Mesenteric fat pad (tissue), 1 donor: ENCODE measurements around the gene NANOS2. TPM values are rescaled to one million over a fixed set of nuclear protein-coding genes. Genes with fewer than 3 reads are reported as not detected.
"Not testable (repeated sequence)": the region's sequence is repeated elsewhere in the genome, so short reads cannot be mapped to it uniquely, and the experiment has no call there.

Experiments used
- DNase-seq: peaks from one replicate; pipeline ENCODE4 v3.0.0-alpha.2; 2020; ENCODE audit warnings: low spot score
- total RNA-seq: library from RNA; stranded (reverse); fragmentation: NEBNext Ultra II Directional; extraction: Animal tissue kit (Norgen Biotek cat#: 25700); gene quantifications from one replicate; pipeline ENCODE4 v1.2.1, GENCODE V29; 2021
- donor health status: DM: yes; HTN: yes; CAD: no.

The NANOS2 gene
- total RNA-seq, 1 donor from 2014 or later: not detected

DNA sequence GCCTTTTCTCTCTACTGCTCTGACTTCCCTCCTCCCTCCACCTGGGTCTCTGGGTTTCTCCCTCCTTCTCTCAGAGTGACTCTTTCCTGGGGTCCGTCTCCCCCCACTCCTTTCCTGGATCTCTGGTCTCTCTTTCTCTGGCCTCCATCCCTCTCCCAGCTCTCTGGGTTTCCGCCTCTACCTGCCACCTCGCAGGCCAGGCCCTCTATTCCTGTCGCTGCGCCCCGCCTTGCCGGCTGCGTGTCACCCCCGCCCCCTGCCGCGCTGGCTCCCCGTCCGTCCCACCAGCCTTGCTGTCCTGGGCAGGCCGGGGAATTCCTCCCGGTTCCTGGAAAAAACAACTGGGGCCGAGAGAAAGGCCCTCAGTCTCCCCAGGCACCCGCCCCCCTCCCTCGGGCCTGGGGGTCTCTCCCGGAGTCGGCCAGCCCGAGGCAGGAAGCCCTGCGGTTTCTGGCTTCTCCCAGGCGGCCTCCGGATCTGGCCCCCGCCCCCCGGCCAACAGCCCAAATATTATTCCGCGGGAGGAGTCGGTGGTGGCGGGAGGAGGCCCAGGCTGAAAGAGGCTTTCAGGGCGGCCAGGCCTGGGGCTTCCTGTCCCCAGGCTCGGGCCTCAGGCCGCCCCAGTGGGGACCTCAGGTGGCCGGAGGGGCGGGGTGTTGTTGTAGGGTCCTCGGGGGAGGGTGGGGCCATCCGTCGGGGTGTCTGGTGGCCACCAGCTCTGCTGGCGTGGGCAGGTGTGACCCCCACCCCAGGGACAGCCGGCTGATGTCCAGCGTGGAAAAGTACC is 38.0 kb downstream of the NANOS2 start:
- DNase-seq: no peak

DNA sequence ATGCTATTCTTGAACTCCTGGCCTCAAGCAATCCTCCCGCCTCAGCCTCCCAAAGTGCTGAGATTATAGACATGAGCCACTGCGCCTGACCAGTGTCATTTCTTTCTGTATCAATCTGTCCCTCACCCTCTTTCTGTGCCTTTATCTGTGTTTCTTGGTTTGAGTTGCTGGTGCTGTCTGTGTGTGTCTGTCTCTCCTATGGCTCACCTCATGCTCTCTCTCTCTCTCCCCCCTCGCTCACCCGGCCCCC is 38.5 kb downstream of the NANOS2 start:
- no peak for DNase-seq

DNA sequence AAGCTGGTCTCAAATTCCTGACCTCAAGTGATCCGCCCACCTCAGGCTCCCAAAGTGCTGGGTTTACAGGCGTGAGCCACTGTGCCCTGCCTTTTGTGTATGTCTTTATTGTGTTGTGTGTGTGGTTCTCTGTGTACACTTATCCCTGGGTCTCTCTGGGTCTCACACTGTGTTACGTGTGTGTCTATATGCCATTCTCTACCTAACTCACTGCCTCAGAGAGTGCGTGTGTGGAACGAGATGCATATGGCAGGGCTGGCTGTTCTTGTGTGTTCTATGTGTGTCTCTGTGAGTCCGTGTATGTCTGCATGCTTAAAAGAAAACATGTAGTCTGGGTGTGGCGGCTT is 40.0 kb downstream of the NANOS2 start:
- no peak for DNase-seq

DNA sequence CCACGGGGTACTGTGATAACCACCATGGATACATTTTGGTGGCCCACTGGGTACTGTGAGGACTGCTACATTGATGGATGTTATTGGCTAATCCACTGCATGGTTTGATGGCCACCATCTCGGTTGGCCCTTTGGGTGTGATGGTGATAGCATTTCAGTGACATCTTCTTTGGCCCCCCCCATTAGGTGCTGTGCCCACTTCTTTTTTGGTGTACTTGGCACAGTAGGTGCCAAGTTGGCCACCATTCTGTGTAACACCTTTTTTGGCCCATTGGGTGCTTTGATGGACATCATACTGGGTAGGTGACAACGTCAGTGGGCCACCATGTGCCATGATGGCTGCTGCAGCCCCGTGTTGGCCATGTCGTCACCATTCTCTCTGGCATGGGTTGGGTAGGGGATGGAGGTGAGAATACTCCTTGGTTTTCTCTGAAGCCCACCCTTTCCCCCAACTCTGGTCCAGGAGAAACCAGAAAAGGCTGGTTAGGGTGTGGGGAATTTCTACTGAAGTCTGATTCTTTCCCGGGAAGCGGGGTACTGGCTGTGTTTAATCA is 41.3 kb downstream of the NANOS2 start:
- DNase-seq: no peak

DNA sequence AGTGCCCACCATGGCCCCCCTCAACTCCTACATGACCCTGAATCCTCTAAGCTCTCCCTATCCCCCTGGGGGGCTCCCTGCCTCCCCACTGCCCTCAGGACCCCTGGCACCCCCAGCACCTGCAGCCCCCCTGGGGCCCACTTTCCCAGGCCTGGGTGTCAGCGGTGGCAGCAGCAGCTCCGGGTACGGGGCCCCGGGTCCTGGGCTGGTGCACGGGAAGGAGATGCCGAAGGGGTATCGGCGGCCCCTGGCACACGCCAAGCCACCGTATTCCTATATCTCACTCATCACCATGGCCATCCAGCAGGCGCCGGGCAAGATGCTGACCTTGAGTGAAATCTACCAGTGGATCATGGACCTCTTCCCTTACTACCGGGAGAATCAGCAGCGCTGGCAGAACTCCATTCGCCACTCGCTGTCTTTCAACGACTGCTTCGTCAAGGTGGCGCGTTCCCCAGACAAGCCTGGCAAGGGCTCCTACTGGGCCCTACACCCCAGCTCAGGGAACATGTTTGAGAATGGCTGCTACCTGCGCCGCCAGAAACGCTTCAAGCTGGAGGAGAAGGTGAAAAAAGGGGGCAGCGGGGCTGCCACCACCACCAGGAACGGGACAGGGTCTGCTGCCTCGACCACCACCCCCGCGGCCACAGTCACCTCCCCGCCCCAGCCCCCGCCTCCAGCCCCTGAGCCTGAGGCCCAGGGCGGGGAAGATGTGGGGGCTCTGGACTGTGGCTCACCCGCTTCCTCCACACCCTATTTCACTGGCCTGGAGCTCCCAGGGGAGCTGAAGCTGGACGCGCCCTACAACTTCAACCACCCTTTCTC is 42.3 kb downstream of the NANOS2 start:
- DNase-seq: no peak

DNA sequence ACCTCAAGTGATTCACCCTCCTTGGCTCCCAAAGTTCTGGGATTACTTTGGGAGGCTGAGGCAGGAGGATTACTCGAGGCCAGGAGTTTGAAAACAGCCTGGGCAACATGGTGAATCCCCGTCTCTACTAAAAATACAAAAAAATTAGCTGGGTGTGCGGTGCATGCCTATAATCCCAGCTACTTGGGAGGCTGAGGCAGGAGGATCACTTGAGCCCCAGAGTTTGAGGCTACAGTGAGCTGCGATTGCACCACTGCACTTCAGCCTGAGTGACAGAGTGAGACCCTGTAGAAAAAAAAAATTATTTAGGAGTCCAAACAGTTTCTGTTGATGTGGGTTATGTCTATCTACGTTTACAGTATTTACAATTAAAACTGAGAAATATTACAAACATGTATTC is 43.8 kb downstream of the NANOS2 start:
- no peak for DNase-seq

DNA sequence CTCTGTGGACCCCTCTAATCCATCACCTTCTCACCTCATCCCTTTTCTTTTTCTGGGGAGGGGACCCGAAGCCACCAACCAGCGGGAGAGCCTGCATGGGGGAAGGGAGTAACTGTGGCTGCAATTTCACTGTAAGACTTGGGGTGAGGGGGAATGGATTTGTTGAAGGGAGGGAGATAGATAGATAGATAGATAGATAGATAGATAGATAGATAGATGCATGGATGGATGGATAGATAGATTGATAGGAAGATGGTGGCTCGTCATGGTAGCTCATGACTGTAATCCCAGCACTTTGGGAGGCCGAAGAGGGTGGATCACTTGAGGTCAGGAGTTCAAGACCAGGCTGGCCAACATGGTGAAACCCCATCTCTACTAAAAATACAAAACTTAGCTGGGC is 47.3 kb downstream of the NANOS2 start:
- not testable (repeated sequence) for DNase-seq

DNA sequence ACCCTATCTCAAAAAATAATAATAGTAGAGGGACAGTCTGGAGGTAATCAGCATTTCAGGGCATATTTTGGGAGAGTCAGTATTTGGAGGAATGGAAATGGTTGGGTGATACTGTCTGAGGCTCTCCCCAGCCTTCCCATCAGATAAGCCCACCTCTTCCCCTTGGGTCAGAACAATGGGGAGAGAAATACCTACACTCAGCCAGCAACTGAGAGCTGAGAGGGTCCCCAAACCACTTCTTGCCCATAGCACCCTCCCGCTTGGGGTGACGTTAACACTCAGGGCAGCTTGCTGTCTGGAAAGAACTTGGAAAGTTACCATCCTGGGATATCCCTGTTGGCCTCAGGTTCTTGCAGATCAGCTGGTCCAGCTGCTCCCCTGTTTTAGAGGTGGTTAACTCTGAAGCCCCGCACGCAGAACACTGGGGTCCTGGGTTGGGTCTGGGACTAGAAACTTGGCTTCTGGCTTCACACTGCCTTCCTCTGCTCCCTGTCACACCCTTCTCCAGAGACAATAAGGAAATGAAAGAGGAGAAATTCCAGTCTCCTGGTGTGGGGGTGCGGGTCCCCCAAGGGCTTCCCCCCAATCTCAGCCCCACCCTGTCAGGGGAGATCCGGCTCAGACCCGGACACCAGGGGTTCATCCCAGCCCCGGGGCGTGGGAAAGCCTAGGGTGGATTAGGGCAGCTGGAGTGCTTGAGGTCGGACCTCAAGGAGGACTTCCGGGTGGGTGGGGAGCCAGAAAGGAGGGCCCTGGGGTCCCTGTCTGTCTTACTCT is 48.0 kb downstream of the NANOS2 start:
- DNase-seq: no peak

DNA sequence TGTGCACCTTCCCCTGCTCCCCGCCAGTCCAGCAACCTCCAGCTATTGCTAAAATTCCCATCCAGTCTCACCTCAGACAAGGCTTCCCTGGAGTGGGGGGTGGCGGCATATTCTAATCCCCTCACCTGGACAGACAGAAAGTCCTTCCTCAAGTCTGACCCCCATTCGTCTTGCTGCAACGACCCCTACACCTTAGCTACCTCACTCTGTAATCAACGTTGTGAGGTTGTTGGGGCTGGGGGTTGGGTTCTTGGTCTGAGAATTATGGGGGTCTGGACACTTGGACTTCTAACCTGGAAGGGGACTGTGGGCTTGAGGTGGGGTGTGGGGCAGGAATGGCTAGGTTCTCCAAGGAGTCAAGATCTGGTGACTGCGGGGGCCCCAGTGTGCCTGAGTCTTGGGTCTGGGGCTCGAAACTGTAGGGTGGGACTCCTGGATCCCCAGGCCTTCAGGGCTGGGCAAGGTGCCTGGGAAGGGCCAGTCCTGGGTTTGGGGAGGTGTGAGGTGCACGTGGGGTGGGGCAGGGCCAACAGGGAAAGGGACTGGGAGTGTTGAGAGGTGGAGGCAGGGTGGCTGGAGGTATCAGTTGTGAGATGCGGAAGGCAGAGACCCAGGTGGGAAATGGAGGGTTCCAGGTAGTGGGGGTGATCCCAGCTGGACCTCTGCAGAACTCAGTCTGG is 49.2 kb downstream of the NANOS2 start:
- no peak for DNase-seq

DNA sequence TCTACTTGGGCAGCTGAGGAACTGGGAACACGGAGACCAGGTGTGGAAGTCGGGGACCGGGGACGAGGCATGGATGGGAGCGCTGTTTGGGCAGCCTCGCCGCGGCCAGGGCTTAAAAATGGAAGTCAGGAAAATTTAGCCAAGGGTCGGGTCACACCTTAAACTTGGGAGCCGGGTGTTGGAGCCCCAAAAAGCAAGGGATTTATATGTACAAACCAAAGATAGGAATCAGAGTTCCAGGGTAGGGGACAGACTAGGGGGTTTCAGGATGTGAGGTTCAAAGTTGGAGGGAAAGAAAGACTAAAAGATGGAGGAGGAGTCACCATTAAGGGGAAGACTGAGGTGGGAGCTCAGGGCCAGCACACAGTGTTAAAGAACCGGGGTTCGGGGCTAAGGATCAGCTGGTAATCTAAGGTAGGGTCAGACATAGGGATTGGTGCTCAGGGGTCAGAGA is 49.9 kb downstream of the NANOS2 start:
- no peak for DNase-seq

DNA sequence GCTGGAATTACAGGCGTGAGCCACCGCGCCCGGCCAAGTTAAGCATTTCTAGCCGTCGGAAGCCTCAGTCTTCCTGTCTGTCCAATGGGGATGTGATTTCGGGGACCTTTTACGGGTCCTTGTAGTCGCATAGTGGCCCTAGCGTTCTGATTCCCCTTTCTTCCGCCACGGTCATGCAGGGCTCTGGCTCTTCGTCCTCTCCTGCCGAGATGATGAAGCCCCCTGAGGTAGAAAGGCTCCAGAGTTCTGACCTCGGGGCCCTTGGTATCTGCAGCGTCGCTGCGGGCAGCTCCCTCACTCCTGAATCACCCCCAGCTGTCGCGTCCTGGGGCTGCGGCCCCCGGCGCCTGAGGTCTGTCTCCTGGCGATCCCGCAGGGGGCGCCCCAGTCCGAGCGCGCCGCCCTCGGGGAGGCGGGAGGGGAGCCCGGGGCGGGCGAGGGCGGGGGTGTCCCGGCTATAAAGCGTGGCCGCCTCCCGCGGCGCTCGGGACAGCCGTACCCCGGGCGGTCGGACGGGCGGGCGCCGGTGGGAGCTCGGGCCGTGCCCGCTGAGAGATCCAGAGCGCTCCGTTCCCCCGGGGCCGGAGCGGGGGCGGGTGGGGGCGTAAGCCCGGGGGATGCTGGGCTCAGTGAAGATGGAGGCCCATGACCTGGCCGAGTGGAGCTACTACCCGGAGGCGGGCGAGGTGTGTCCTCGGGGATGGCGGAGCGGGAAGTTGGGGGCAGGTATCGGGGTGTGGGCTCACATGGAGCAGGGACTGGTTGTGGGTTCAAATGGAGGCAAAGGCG is 50.5 kb downstream of the NANOS2 start, which contains the start of gene FOXA3:
FOXA3 (plus strand) TSS at position 487 of the 789 bp plus-strand sequence; CDS start at position 618, 131 bp downstream.
- no peak for DNase-seq

DNA sequence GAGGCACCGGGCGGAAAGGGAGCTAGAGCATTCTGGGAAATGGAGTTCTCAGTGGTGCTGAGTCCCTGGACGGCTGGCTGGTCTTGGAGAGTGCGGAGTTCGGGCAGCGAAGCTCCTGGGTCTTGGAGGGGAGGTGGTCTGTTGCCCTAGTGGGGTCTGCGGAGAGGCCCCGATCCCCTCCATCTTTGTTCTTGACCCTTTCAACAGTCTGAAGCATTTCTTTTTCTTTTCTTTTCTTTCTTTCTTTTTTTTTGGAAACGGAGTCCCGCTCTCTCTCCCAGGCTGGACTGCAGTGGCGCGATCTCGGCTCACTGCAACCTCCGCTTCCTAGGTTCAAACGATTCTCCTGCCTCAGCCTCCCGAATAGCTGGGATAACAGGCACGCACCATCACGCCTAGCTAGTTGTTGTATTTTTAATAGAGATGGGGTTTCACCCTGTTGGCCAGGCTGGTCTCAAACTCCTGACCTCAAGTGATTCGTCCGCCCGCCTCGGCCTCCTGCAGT is 51.2 kb downstream of the NANOS2 start:
- no peak for DNase-seq

Other genes starting within 250 kb of the NANOS2 start
- gene GIPR, start 246.6 kb downstream of the NANOS2 start, total RNA-seq: 7.1 TPM
- gene SNRPD2, start 222.8 kb downstream of the NANOS2 start, total RNA-seq: 239 TPM
- gene QPCTL, start 222.1 kb downstream of the NANOS2 start, total RNA-seq: 7.7 TPM
- gene FBXO46, start 183.9 kb downstream of the NANOS2 start, total RNA-seq: 12.8 TPM
- gene MEIOSIN, start 181.3 kb downstream of the NANOS2 start, total RNA-seq: not detected
- gene SIX5, start 145.5 kb downstream of the NANOS2 start, total RNA-seq: 18.0 TPM
- gene DMPK, start 132.3 kb downstream of the NANOS2 start, total RNA-seq: 37.5 TPM
- gene DMWD, start 121.9 kb downstream of the NANOS2 start, total RNA-seq: 57.2 TPM
- not detected for gene RSPH6A, start 99.5 kb downstream of the NANOS2 start, total RNA-seq
- 52.8 TPM for gene SYMPK, start 51.6 kb downstream of the NANOS2 start, total RNA-seq
- not detected for gene FOXA3, start 50.5 kb downstream of the NANOS2 start, total RNA-seq
- 14.0 TPM for gene IRF2BP1, start 28.6 kb downstream of the NANOS2 start, total RNA-seq
- gene MYPOP, start 12.2 kb downstream of the NANOS2 start, total RNA-seq: 10.2 TPM
- 15.4 TPM for gene NOVA2, start 59.1 kb upstream of the NANOS2 start, total RNA-seq
- 9.8 TPM for gene CCDC61, start 80.7 kb upstream of the NANOS2 start, total RNA-seq
- 1.6 TPM for gene PGLYRP1, start 108.3 kb upstream of the NANOS2 start, total RNA-seq
- not detected for gene IGFL4, start 126.2 kb upstream of the NANOS2 start, total RNA-seq
- not detected for gene IGFL3, start 209.9 kb upstream of the NANOS2 start, total RNA-seq
- gene IGFL2, start 233.5 kb upstream of the NANOS2 start, total RNA-seq: not detected